ENCODE data around the gene SCNN1B.

- TF ChIP-seq CTCF (IDR thresholded peaks at IDR 0.05): no peak
- TF ChIP-seq EP300 (IDR thresholded peaks at IDR 0.05): no peak
Observed at GRCh38 chr16:23343643-23344612, 41.8 kb downstream of the SCNN1B start.

Measured in tibial nerve (tissue), 4 donors.